A549 treated with ZK216348 at 1 μM for 4 hours (cell line): Measurements from ENCODE around the gene CDRT15L2. TPM values are rescaled to one million over a fixed set of nuclear protein-coding genes. Genes with fewer than 3 reads are reported as not detected.

Experiments
- total RNA-seq: library from RNA; stranded (reverse); fragments of 200-300 nt; extraction: Qiagen RNA extraction; gene quantifications from 5 replicates; pipeline ENCODE4 v1.2.3, GENCODE V29; 2022; ENCODE audit warnings: low read depth

The CDRT15L2 gene
- total RNA-seq: not detected in 5 replicates

GRCh38 chr17:20579424-20579823 is at the start of gene CDRT15L2:
Gene CDRT15L2 (plus strand): TSS chr17:20579724. CDS start chr17:20579744, 20 bp downstream.

Other genes starting within 250 kb of the CDRT15L2 start
- 0.15 TPM in 1 of 5 replicates, not detected in the others for gene LGALS9B, start 112.2 kb upstream of the CDRT15L2 start, total RNA-seq